GM10266 (cell line): ENCODE data around the gene ACRBP.
A peak's percentile ranks its signal among the peaks of the same experiment; 100 is the strongest.

Experiments
- DNase-seq: peaks from one replicate; pipeline ENCODE4 v3.0.0; 2012; ENCODE audit errors: extremely low spot score
- CTCF ChIP-seq: IDR thresholded peaks from 2 replicates; pipeline ENCODE4 v1.5.1; 2012; ENCODE audit warnings: mild to moderate bottlenecking, low read depth; ENCODE audit not compliant: control insufficient read depth, insufficient read depth; ENCODE audit errors: missing control alignments

Gene ACRBP

DNA sequence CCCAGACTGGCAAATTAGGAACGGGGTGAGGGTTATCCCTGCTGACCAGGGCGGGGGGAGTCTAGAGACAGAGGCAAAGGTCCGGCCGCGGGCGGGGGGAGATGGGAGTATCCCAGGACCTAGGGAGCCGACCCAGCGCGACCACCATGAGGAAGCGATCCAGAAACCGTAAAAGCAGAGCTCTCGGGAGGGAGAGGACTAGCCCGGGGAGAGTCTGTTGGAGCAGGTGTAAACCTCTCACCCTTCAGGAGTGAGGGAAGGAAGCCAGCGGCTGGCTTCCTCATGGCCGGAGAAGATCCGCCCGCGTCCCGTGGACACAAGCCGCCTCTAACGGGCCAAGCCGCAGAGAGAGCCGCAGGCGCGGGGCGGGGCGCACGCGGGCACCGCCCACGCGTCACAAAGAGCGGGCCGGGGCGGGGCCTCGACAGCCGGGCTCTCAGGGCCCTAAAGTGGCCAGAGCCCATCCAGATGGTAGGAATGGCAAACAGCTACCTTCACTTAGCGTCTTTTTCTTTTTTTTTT, at the start of gene ACRBP:
Gene ACRBP (minus strand): TSS at position 350 of the 522 bp plus-strand sequence. CDS start 66 bp downstream, at position 284.
- TF ChIP-seq CTCF: no peak
- DNase-seq: peak; percentile 67

DNA sequence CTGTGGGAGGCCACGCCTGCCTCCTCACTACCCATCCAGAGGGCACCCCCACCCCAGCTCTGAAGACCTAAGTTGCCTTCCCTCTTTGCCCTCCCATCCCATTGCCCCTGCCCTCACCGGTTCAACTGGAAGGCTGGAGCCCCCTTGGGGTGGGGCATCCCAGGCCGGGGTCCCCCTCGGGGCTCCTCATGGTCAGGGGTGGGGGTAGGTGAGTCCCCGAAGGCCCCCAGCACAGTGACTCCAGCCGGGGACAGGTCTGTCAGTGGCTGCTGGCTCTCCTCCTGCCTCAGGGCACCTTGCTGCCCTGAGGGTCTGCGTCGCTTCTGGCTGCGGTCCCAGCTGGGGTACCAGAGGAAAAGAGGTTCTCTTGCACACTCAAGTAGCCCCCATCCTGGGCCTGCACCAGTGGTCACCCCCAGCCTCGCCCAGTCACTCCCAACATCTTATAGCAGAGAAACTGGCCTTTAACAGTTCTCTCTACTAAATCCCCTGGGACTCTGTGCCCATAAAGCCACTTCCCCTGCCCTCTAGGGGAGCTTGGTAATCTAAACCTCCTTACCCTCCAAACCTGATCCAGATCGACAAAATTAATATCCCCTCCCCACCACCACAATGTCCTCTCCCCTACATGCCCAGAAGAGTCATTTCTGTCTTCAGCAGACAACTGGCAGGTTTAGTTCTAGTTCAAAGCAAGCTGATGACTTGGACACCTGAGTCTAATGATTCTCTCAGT, 48.2 kb upstream of the ACRBP start:
- TF ChIP-seq CTCF: no peak

GRCh38 chr12:6694701-6695100, 47.5 kb upstream of the ACRBP start:
- TF ChIP-seq CTCF: no peak
- no peak for DNase-seq

More for the DNA sequence above, 48.2 kb upstream of the ACRBP start:
- no peak for DNase-seq

- no peak for DNase-seq
- TF ChIP-seq CTCF: no peak
Observed at GRCh38 chr12:6693832-6694355, 46.7 kb upstream of the ACRBP start.

DNA sequence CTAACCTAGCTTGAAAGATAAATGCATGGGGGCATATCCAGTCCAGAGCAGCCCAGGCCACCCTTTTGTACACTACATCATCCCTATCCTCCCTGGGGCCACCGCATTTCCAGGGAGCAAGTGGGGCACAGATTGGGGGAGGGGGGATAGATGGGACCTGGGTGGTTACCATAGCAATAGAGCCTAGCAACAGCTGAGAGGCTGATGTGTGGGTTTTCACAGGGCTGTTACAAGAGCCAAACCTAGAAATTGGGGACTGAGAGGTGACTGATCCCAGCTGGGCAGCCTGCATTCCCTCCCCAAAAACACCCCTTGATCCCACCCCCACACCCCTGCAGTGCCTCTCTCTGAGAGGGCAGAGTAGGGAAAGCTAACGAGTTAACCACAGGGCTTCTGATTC, 45.7 kb upstream of the ACRBP start:
- no peak for DNase-seq
- no peak for TF ChIP-seq CTCF

DNA sequence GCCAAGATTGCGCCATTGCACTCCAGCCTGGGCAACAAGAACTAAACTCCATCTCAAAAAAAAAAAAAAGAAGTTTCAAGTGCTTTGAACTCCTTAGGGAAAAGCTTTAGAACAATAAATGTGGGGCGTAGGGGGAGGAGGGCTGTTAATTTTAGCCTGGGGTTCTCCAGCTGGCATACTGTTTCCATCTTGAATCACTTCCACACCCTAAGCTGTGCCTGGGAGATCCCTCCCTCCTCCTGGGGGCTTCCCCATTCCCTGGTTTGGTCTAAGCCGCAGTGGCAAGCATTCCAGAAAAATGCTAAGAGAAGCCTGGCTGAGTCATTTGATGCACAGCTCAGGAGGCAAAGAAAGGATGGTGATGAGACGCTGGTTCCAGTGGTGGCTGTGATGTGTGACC, 44.2 kb upstream of the ACRBP start:
- no peak for DNase-seq
- no peak for TF ChIP-seq CTCF

DNA sequence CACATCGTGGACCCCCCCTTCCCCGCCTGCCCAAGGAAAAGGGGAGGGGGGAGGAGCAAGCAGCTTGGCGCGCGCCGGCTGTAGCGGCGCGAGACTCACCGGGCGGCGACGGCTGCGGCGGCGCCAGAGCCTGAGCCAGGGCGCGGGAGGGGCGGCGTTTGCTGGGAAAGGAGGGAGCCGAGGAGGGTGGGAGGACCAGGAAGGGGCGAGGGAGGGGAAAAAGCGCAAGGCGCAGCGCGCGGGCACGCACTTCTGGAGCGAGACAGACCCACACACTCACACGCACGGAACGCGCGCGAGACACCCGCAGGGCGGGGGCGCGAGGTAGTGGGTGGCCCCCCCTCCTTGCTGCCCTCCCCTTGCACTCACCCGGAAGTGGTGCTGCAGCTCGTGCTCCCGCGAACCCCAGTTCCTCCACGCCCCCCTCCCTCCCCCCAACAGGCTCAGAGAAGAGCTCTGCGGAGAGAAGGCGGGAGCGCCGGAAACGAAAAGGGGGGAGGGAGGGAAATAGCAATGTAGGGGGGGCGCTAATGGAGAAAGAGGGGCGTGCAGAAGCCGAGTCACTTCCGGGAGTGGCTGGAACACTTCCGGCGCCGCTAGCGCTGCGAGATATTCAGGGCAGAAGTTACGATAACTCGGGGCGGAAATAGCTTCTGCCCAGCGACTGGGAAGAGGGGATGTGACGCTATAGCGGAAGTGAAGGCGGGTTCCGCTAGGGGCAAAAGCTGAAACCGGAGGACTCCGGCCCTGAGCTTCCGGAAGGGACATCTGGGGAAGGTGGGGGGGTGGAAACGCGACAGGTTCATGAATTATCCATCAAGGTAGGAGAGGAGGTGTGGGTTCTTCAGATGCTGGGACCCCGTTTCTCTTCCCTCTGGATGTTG, 42.0 kb upstream of the ACRBP start, which contains the start of gene ZNF384:
Gene ZNF384 (minus strand): TSS at position 377 of the 884 bp plus-strand sequence. CDS start 9,855 bp downstream, outside the sequence.
- TF ChIP-seq CTCF: no peak
- peak; percentile 97 for DNase-seq
